Calu3 (cell line): Measurements from ENCODE around the gene SIRPB2. TPM values are rescaled to one million over a fixed set of nuclear protein-coding genes. Genes with fewer than 3 reads are reported as not detected.

Experiments
- BruUV-seq: library from RNA; stranded (reverse); fragments of 400-500 nt; replicated peaks from 2 replicates; lab custom pipeline; 2021; lab: Mats Ljungman, UMichigan
- CTCF ChIA-PET: fragments of 300-600 bp; sonication (Branson Sonifier 250); formaldehyde crosslinking; loops from one replicate; lab custom pipeline; 2022; ENCODE audit warnings: antibody characterized with exemption; lab: Charles Lee
- DNase-seq: peaks from one replicate; pipeline ENCODE4 v3.0.0; 2022
- H3K27ac Mint-ChIP-seq: one replicate; pipeline ENCODE4 v1.8.0; 2022; ENCODE audit warnings: mixed read lengths; ENCODE audit not compliant: unreplicated experiment
- H3K27me3 Mint-ChIP-seq: one replicate; pipeline ENCODE4 v1.8.0; 2022; ENCODE audit warnings: mixed read lengths; ENCODE audit not compliant: unreplicated experiment
- H3K36me3 Mint-ChIP-seq: one replicate; pipeline ENCODE4 v1.8.0; 2022; ENCODE audit warnings: mild to moderate bottlenecking, moderate library complexity, mixed read lengths; ENCODE audit not compliant: insufficient read depth, unreplicated experiment
- H3K4me1 Mint-ChIP-seq: one replicate; pipeline ENCODE4 v1.8.0; 2022; ENCODE audit warnings: mild to moderate bottlenecking, low read depth, mixed read lengths; ENCODE audit not compliant: unreplicated experiment
- H3K4me3 Mint-ChIP-seq: one replicate; pipeline ENCODE4 v1.8.0; 2022; ENCODE audit warnings: mild to moderate bottlenecking, low read depth, moderate library complexity, mixed read lengths; ENCODE audit not compliant: unreplicated experiment
- H3K9me3 Mint-ChIP-seq: one replicate; pipeline ENCODE4 v1.8.0; 2022; ENCODE audit warnings: low read depth, mixed read lengths; ENCODE audit not compliant: unreplicated experiment
- intact Hi-C: fragments of 100-400 bp; cut with micrococcal nuclease; formaldehyde crosslinking; loops from one replicate; pipeline ENCODE4 v1.10.0; 2022; ENCODE audit not compliant: unreplicated experiment
- total RNA-seq: library from RNA; stranded (reverse); gene quantifications from 2 replicates; pipeline ENCODE4 v1.2.3, GENCODE V29; 2022
- TF ChIP-seq, protein P1 (sequence below): fragments of 200-600 bp; IDR thresholded peaks from one replicate; pipeline ENCODE4 v1.8.0; 2022; ENCODE audit warnings: antibody characterized with exemption; ENCODE audit not compliant: unreplicated experiment

The SIRPB2 gene
- total RNA-seq, 1 experiment from 2014 or later = 0.57 TPM

DNA sequence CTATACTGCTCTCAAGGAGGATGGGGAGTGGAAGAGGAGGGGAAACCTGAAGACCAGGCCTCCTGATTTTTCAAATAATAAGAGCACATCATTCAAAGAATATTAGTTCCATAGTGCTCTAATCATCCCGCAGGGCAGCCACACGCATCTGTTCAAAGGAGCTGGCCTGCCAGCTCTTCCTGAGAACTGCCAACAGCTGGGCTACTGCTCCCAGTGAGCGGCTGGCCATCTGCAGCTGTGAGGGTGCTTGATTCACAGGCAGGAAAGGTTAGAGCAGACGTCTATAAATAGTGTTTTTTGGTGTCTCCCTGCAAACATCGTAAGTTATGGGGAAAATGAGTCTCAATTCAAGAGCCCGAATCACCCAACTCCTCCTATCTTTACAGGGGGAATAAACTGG, 41.9 kb downstream of the SIRPB2 start:
- Mint-ChIP-seq H3K27me3 (no peaks in the 10 kb centered on the region), H3K4me3 (no peak overlapping the region), H3K9me3 (no peaks in the 10 kb centered on the region), H3K36me3 (peaks cover 25% of the 10 kb centered on the region), H3K27ac (no peak overlapping the region), H3K4me1 (no peaks in the 10 kb centered on the region)
- TF ChIP-seq, protein P1, sequence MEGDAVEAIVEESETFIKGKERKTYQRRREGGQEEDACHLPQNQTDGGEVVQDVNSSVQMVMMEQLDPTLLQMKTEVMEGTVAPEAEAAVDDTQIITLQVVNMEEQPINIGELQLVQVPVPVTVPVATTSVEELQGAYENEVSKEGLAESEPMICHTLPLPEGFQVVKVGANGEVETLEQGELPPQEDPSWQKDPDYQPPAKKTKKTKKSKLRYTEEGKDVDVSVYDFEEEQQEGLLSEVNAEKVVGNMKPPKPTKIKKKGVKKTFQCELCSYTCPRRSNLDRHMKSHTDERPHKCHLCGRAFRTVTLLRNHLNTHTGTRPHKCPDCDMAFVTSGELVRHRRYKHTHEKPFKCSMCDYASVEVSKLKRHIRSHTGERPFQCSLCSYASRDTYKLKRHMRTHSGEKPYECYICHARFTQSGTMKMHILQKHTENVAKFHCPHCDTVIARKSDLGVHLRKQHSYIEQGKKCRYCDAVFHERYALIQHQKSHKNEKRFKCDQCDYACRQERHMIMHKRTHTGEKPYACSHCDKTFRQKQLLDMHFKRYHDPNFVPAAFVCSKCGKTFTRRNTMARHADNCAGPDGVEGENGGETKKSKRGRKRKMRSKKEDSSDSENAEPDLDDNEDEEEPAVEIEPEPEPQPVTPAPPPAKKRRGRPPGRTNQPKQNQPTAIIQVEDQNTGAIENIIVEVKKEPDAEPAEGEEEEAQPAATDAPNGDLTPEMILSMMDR = no peak
- CTCF ChIA-PET = no interaction called here
- no peak for DNase-seq
- no TSS peak for BruUV-seq
- intact Hi-C loops = no loop called here

DNA sequence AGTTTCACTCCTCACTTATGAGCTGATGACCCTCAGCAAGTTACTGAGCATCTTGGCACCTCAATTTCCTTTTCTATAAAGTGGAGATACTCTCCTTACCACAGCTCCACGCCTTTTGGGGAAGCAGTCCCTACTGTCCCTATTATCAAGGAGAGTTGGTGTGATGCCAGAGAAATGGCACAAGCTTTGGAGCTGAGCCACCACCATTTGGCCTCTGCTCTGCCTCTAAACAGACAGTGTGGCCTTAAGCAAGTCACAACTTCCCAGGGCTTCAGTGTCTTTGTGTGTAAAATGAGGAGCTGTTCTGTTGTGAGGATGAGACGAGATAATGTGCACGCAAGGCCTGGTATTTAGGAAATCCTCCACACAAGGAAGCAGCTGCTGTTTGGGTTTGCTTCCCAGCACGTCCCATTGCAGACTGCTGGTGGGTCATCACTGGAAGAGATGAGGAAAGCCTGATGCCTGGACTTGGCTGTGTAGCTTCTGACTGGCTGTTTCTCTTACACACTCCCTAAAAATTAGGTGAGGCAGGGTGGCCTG, 43.1 kb downstream of the SIRPB2 start:
- BruUV-seq = no TSS peak

DNA sequence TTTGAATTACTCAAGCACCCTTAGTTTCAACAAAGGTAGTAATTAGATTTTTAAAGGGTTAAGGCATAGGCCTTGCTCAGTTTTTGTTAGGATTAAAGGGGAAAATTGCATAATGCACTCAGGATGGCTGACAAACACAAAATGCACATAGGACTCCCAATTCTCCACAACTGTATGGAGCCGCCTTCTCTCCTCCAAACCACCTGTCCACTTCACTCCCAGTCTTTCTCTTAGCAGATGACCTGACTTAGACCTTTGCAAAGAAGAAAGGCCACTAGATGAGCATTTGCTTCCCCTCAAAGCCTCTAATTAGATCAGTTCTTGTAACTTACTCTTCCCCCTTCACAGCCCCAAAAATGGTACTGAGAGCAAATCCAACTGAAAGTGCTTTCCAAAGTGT, 44.7 kb downstream of the SIRPB2 start:
- H3K36me3 Mint-ChIP-seq = peaks cover 29% of the 10 kb centered on the region
- no peak for DNase-seq

More for the DNA sequence above, 43.1 kb downstream of the SIRPB2 start:
- H3K4me3 Mint-ChIP-seq = no peak overlapping the region
- no peak overlapping the region for H3K27ac Mint-ChIP-seq
- CTCF ChIA-PET = interaction anchor here (0.6 kb wide), 1 partner anchor 21 kb away, joined by 5 read pairs; no protein-coding TSS in a partner anchor
- H3K9me3 Mint-ChIP-seq = no peaks in the 10 kb centered on the region
- H3K27me3 Mint-ChIP-seq = no peaks in the 10 kb centered on the region
- no peaks in the 10 kb centered on the region for H3K4me1 Mint-ChIP-seq
- TF ChIP-seq, protein P1 = no peak
- H3K36me3 Mint-ChIP-seq = peaks cover 19% of the 10 kb centered on the region
- DNase-seq = no peak
- intact Hi-C loops = no loop called here

DNA sequence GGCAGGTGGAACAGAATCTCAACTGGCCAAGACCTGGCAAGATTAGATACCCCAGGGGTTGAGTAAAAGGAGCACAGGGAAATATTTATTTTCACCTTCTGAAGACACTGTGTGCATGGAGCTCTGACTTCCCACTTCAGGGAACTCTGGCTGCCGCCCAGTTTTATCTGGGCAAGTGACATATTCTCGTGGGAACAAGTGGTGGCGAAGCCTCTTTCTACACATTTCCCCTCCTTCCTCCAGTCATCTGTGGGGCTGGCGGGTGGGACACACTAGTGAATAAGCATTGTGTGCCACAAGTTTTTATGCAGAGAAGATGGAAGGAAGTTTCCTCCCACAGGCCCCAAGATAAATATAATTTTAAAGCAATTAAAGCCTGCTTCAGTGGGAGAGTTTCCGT, 48.1 kb downstream of the SIRPB2 start:
- intact Hi-C loops = no loop called here
- no peak for DNase-seq
- Mint-ChIP-seq H3K4me3 (no peak overlapping the region), H3K27me3 (no peaks in the 10 kb centered on the region), H3K27ac (no peak overlapping the region), H3K36me3 (peaks cover 25% of the 10 kb centered on the region), H3K4me1 (no peaks in the 10 kb centered on the region), H3K9me3 (no peaks in the 10 kb centered on the region)
- BruUV-seq = no TSS peak
- TF ChIP-seq, protein P1 = no peak
- CTCF ChIA-PET = no interaction called here

More for the DNA sequence above, 44.7 kb downstream of the SIRPB2 start:
- no peak overlapping the region for H3K4me3 Mint-ChIP-seq
- no peaks in the 10 kb centered on the region for H3K9me3 Mint-ChIP-seq
- TF ChIP-seq, protein P1 = no peak
- intact Hi-C loops = no loop called here
- no TSS peak for BruUV-seq
- H3K4me1 Mint-ChIP-seq = no peaks in the 10 kb centered on the region
- H3K27ac Mint-ChIP-seq = no peak overlapping the region
- no peaks in the 10 kb centered on the region for H3K27me3 Mint-ChIP-seq
- CTCF ChIA-PET = interaction anchor here (0.8 kb wide), 1 partner anchor 57 kb away, joined by 3 read pairs; no protein-coding TSS in a partner anchor
